Measurements from ENCODE around the gene PRXL2B.
"Not testable (repeated sequence)": the region's sequence is repeated elsewhere in the genome, so short reads cannot be mapped to it uniquely, and the experiment has no call there.

Gene PRXL2B

GRCh38 chr1:2561898-2562895 lies 24.4 kb upstream of the PRXL2B start:
- in situ Hi-C loops (cut with MboI; ENCODE audit: low sequenced_read_pairs) = no loop called here

GRCh38 chr1:2563205-2563604 lies 23.4 kb upstream of the PRXL2B start:
- in situ Hi-C loops (cut with MboI; ENCODE audit: low sequenced_read_pairs) = no loop called here

- in situ Hi-C loops (cut with MboI; ENCODE audit: low sequenced_read_pairs) = no loop called here
Observed at GRCh38 chr1:2564006-2564814, 22.4 kb upstream of the PRXL2B start.

DNA sequence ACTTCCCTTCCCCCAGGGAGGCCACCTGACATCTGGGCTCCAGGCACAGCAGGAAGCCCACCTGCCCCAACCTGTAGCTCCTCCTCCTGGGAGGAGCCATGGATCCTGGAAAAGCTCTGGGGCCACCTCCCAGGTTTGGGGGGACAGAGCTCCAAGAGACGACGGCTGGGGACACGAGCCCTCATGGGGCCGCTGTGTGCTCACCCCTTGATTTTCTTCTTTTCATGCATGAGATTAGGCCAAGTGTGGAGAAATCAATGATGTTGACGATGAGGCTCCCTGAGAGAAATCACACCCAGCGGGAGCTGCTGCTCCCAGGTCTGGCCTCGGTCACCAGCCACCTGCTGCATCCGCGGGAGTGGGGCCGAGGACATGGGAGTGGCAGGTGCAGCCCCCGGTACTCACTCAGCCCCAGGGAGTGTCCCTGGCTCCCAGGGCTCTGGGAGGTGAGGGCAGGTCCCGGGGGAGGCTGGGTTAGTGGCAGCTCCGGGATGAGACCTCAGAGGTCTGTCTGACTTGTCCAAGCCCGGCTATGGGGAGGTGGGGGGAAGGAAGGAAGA lies 21.7 kb upstream of the PRXL2B start:
- in situ Hi-C loops (cut with MboI; ENCODE audit: low sequenced_read_pairs) = no loop called here

GRCh38 chr1:2566101-2567045 lies 20.2 kb upstream of the PRXL2B start:
- in situ Hi-C loops (cut with MboI; ENCODE audit: low sequenced_read_pairs) = no loop called here

GRCh38 chr1:2567083-2567679 lies 19.4 kb upstream of the PRXL2B start:
- in situ Hi-C loops (cut with MboI; ENCODE audit: low sequenced_read_pairs) = no loop called here

DNA sequence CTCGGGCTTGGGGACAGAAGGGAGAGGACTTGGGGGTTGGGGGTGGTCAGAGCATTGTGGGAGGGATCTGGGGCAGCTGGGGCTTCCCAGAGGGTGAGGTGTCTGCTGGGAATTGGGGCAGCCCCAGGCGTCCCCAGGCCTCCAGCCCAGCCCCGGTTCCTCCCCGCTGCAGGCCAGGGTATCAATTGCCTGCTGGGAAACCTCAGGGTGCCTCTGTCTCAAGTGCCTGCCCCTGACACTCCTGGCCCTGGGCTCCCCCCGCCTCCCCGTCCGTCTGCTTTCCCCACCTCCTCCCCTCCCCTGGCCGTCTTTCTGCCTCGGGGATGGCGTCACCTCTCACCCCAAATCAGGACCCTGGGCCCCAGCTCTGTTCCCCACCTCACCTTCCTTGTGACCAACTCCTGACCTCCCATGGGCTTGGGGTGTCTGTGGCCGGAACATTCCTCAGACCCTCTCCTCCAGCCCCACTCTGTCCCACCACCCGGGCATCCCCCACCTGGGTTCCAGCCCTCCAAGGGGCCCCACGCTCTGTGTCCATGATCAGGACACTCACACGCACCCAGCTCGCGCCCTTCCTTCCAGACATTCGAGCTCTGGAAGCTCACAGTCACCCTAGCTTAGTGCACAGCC lies 18.3 kb upstream of the PRXL2B start:
- in situ Hi-C loops (cut with MboI; ENCODE audit: low sequenced_read_pairs) = not testable (repeated sequence)

GRCh38 chr1:2569060-2569459 lies 17.5 kb upstream of the PRXL2B start:
- in situ Hi-C loops (cut with MboI; ENCODE audit: low sequenced_read_pairs) = no loop called here

DNA sequence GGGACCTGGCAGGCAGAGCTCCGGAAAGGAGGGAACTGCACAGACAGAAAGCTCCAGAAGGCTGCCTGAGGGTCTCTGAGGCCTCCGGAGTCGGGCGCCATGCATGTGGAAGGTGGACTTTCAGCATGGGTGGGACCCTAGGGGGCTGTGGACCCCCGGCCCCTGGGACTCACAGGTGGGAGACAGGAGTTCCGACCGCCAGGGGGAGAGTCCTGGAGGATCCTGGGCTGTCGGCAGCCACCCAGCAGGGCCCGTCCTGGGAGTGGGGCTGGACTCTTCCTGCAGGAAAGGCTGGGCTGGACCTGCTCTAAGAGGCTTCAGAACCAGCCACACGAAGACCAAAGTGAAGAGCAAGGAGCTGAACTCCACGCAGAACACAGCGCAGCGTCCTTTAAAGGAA lies 16.9 kb upstream of the PRXL2B start:
- in situ Hi-C loops (cut with MboI; ENCODE audit: low sequenced_read_pairs) = not testable (repeated sequence)

- in situ Hi-C loops (cut with MboI; ENCODE audit: low sequenced_read_pairs) = no loop called here
Observed at GRCh38 chr1:2570332-2570731, 16.2 kb upstream of the PRXL2B start.

- in situ Hi-C loops (cut with MboI; ENCODE audit: low sequenced_read_pairs) = no loop called here
Observed at GRCh38 chr1:2571348-2571747, 15.2 kb upstream of the PRXL2B start.

- in situ Hi-C loops (cut with MboI; ENCODE audit: low sequenced_read_pairs) = no loop called here
Observed at GRCh38 chr1:2573250-2573920, 13.2 kb upstream of the PRXL2B start.

GRCh38 chr1:2574350-2574749 lies 12.2 kb upstream of the PRXL2B start:
- in situ Hi-C loops (cut with MboI; ENCODE audit: low sequenced_read_pairs) = no loop called here

GRCh38 chr1:2575801-2576663 lies 10.5 kb upstream of the PRXL2B start:
- in situ Hi-C loops (cut with MboI; ENCODE audit: low sequenced_read_pairs) = no loop called here

- in situ Hi-C loops (cut with MboI; ENCODE audit: low sequenced_read_pairs) = not testable (repeated sequence)
Observed at GRCh38 chr1:2577565-2578075, 9.0 kb upstream of the PRXL2B start.

DNA sequence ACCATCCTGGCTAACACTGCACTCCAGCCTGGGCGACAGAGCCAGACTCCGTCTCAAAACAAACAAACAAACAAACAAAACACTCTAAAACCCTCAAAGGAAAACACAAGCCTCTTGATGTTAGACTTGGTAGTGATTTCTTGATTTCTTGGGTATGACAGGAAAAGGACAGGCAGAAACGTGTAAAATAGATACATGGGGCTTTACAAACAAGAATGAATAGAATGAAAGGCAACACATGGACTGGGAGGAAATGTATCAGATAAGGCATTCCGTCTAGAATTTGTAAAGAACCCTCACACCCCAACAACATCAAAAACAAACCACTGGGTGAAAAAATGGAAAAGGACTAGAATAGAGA lies 7.8 kb upstream of the PRXL2B start:
- in situ Hi-C loops (cut with MboI; ENCODE audit: low sequenced_read_pairs) = no loop called here

- in situ Hi-C loops (cut with MboI; ENCODE audit: low sequenced_read_pairs) = no loop called here
Observed at GRCh38 chr1:2580691-2581090, 5.9 kb upstream of the PRXL2B start.

DNA sequence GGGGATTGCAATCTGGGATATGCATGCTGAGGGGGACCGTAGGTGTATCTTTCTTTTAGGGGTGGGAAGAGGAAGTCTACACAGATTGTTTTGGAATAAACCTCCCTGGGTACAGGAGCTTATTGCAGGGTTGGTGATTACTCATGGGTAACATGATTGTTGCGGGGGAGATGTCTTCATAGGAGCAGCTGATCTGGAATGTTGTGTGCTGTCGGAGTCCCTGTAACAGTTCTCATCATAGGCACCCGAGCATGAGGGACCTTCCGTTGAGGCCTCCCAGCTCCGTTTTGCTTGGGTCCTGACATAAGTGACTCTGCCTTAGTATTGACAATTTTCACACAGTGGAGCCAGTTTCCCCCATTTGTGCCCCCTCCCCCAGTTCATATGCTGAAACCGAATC lies 4.2 kb upstream of the PRXL2B start:
- in situ Hi-C loops (cut with MboI; ENCODE audit: low sequenced_read_pairs) = no loop called here

Measured in HL-60/S4 (cell line).